MM.1S (cell line): ENCODE results near the gene CLIC4.

Experiments
- DNase-seq: peaks from one replicate; pipeline ENCODE4 v3.0.0-alpha.2; 2015
- H2AFZ ChIP-seq: fragments of 300-600 bp; sonication (generic); 2 replicates; pipeline ENCODE4 v1.6.0; 2016; ENCODE audit warnings: antibody characterized with exemption, low read length
- H3F3A ChIP-seq: fragments of 300-600 bp; sonication (generic); 2 replicates; pipeline ENCODE4 v1.6.1; 2016; ENCODE audit warnings: mild to moderate bottlenecking, antibody characterized with exemption, low read length, moderate library complexity, mixed read lengths; ENCODE audit not compliant: insufficient read depth
- H3K27ac ChIP-seq: fragments of 300-600 bp; sonication (generic); 2 replicates; pipeline ENCODE4 v1.5.1; 2016; ENCODE audit warnings: mild to moderate bottlenecking, low read length
- H3K27me3 ChIP-seq: fragments of 300-600 bp; sonication (generic); replicated peaks from 2 replicates; pipeline ENCODE4 v1.6.0; 2016; ENCODE audit warnings: low read length; ENCODE audit not compliant: insufficient read depth
- H3K36me3 ChIP-seq: fragments of 300-600 bp; sonication (generic); replicated peaks from 2 replicates; pipeline ENCODE4 v1.6.1; 2016; ENCODE audit warnings: mild to moderate bottlenecking, low read length, mixed read lengths; ENCODE audit not compliant: insufficient read depth
- H3K4me1 ChIP-seq: fragments of 300-600 bp; sonication (generic); 2 replicates; pipeline ENCODE4 v1.6.1; 2016; ENCODE audit warnings: low read length, mixed read lengths
- H3K4me2 ChIP-seq: fragments of 300-600 bp; sonication (generic); 2 replicates; pipeline ENCODE4 v1.6.0; 2016; ENCODE audit warnings: low read depth, low read length
- H3K4me3 ChIP-seq: fragments of 300-600 bp; sonication (generic); 2 replicates; pipeline ENCODE4 v1.5.1; 2016; ENCODE audit warnings: low read length, mixed read lengths
- H3K79me2 ChIP-seq: fragments of 300-600 bp; sonication (generic); 2 replicates; pipeline ENCODE4 v1.6.1; 2016; ENCODE audit warnings: mixed run types, low read length, mixed read lengths
- H3K9ac ChIP-seq: fragments of 300-600 bp; sonication (generic); 2 replicates; pipeline ENCODE4 v1.6.1; 2016; ENCODE audit warnings: low read length, mixed read lengths
- H3K9me2 ChIP-seq: fragments of 300-600 bp; sonication (generic); replicated peaks from 2 replicates; pipeline ENCODE4 v1.6.1; 2016; ENCODE audit warnings: mild to moderate bottlenecking, low read length, mixed read lengths; ENCODE audit not compliant: insufficient read depth
- H3K9me3 ChIP-seq: fragments of 300-600 bp; sonication (generic); replicated peaks from 2 replicates; pipeline ENCODE4 v1.6.1; 2016; ENCODE audit warnings: mild to moderate bottlenecking, low read length, mixed read lengths; ENCODE audit not compliant: insufficient read depth
- H4K20me1 ChIP-seq: fragments of 300-600 bp; sonication (generic); 2 replicates; pipeline ENCODE4 v1.6.1; 2016; ENCODE audit warnings: mild to moderate bottlenecking, low read length, moderate library complexity, mixed read lengths; ENCODE audit not compliant: insufficient read depth
- EZH2 ChIP-seq: fragments of 300-600 bp; sonication (generic); optimal IDR thresholded peaks from 2 replicates; pipeline ENCODE3; 2017; ENCODE audit warnings: low read depth, mild to moderate bottlenecking, antibody characterized with exemption, low read length, mixed read lengths
- EZH2phosphoT487 ChIP-seq: fragments of 300-600 bp; sonication (generic); IDR thresholded peaks from 2 replicates; pipeline ENCODE4 v1.6.1; 2018; ENCODE audit warnings: antibody characterized with exemption, low read length
- TF ChIP-seq, protein P1 (sequence below): fragments of 300-600 bp; sonication (generic); IDR thresholded peaks from 2 replicates; pipeline ENCODE4 v1.5.1; 2016; ENCODE audit warnings: antibody characterized with exemption, low read length, mixed read lengths

CLIC4 gene

DNA sequence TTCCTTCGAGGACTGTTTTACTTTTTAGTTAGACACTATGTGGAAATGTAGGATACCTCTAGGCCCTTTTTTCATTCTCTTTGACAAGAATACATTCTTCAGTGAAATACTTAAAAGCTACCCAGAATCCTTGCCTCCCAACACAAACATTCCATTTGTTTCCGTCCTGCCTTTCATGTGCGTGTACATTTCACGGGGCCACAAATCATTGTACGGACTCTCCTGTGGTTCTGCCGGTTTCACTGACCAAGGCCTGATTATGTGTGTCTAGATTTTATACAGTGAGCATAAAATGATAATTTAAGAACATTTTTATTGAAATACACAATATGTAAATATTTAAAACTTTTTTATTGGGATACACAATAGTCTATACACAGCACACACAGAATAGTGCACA, 108.4 kb downstream of the CLIC4 start:
- H3K9me2 ChIP-seq, result no peaks in the 10 kb centered on the region
- no peak overlapping the region for H2AFZ ChIP-seq
- no peaks in the 10 kb centered on the region for H3K36me3 ChIP-seq
- no peaks in the 10 kb centered on the region for H4K20me1 ChIP-seq
- H3K27ac ChIP-seq, result no peak overlapping the region
- no peak overlapping the region for H3K4me2 ChIP-seq
- H3K27me3 ChIP-seq, result no peaks in the 10 kb centered on the region
- H3K79me2 ChIP-seq, result no peaks in the 10 kb centered on the region
- no peak overlapping the region for H3K4me3 ChIP-seq
- H3K9me3 ChIP-seq, result no peaks in the 10 kb centered on the region
- DNase-seq, result no peak
- TF ChIP-seq, protein P1, sequence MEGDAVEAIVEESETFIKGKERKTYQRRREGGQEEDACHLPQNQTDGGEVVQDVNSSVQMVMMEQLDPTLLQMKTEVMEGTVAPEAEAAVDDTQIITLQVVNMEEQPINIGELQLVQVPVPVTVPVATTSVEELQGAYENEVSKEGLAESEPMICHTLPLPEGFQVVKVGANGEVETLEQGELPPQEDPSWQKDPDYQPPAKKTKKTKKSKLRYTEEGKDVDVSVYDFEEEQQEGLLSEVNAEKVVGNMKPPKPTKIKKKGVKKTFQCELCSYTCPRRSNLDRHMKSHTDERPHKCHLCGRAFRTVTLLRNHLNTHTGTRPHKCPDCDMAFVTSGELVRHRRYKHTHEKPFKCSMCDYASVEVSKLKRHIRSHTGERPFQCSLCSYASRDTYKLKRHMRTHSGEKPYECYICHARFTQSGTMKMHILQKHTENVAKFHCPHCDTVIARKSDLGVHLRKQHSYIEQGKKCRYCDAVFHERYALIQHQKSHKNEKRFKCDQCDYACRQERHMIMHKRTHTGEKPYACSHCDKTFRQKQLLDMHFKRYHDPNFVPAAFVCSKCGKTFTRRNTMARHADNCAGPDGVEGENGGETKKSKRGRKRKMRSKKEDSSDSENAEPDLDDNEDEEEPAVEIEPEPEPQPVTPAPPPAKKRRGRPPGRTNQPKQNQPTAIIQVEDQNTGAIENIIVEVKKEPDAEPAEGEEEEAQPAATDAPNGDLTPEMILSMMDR, result no peak
- H3F3A ChIP-seq, result no peaks in the 10 kb centered on the region
- no peaks in the 10 kb centered on the region for H3K4me1 ChIP-seq
- no peak overlapping the region for H3K9ac ChIP-seq

DNA sequence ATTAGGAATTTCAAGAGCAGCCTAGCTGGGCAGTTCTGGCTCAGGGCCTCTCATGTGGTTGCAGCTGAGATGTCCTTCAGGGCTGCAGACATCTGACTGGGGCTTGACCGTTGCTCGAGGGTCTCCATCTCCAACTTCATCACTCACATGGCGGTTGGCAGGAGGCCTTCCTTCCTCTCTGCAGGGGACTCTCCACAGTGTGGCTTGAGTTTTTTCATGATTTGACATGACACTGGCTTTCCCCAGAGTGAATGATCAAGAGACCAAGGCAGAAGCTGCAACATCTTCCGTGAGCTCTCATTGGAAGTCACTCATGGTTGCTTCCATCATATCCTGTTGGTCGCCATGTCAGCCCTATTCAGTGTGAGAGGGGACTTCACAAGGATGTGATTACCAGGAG, 110.2 kb downstream of the CLIC4 start:
- Histone ChIP-seq H3K27ac (no peak overlapping the region), H4K20me1 (no peaks in the 10 kb centered on the region), H3K4me3 (no peak overlapping the region), H2AFZ (no peak overlapping the region), H3K27me3 (no peaks in the 10 kb centered on the region), H3F3A (no peaks in the 10 kb centered on the region), H3K9ac (no peak overlapping the region), H3K9me2 (no peaks in the 10 kb centered on the region), H3K9me3 (no peaks in the 10 kb centered on the region), H3K4me2 (no peak overlapping the region), H3K36me3 (no peaks in the 10 kb centered on the region), H3K4me1 (no peaks in the 10 kb centered on the region), H3K79me2 (no peaks in the 10 kb centered on the region)
- DNase-seq, result no peak
- TF ChIP-seq EZH2, result no peak
- TF ChIP-seq, protein P1, result no peak
- TF ChIP-seq EZH2phosphoT487, result no peak

DNA sequence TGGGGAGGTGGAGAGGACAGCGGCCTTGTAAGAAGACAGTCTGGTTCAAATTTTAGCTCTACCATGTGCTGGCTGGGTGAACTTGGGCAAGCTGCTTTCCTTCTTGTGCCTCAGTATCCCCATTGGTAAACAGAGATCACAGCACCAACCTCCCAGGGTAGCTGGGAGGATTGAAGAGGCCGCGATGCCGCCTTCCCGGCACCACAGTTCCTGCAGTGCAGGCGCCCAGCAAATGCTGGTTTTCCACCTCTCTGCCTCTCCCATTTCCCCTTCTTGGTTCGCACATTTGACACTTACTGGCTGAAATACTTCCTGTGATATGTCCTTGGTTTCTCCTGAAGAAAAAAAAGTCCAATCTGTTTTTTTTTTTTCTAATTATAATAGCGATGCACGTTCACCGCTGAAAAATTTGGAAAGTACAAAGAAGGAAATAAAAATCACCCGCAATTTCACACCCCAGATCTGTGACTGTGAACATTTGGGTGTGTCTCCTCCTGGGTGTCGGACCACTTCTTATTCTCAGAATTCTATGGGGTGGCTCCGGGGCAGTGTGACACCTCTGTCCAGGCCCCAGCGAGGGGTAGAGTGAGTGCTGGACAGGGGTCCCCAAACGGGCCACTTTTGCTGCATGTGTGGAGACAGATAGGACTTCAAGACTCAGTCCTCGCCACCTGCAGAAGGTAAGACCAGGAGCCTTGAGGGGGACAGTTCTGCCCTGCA, 111.7 kb downstream of the CLIC4 start:
- Histone ChIP-seq H3K36me3 (no peaks in the 10 kb centered on the region), H4K20me1 (no peaks in the 10 kb centered on the region), H3K9me2 (no peaks in the 10 kb centered on the region), H3K4me1 (no peaks in the 10 kb centered on the region), H3K9ac (no peak overlapping the region), H3K9me3 (no peaks in the 10 kb centered on the region), H3K4me2 (no peak overlapping the region), H3K79me2 (no peaks in the 10 kb centered on the region), H3F3A (no peaks in the 10 kb centered on the region), H2AFZ (no peak overlapping the region), H3K27me3 (no peaks in the 10 kb centered on the region), H3K27ac (no peak overlapping the region), H3K4me3 (no peak overlapping the region)
- TF ChIP-seq, protein P1, result no peak
- no peak for TF ChIP-seq EZH2
- TF ChIP-seq EZH2phosphoT487, result no peak
- DNase-seq, result no peak
